Activated CD8-positive, alpha-beta T cell treated with anti-CD3 and anti-CD28 coated beads, Interleukin-2, amount 10 ng/mL, durations not matched to agents 7 days and 5 days (primary cell): ENCODE measurements around the gene HNRNPM. TPM values are rescaled to one million over a fixed set of nuclear protein-coding genes. Genes with fewer than 3 reads are reported as not detected.

Experiments
- ATAC-seq: fragments of 150-1000 bp; cut with Tn5 transposase; one replicate; pipeline ENCODE4 v1.10.0; 2021; ENCODE audit warnings: moderate library complexity
- CTCF ChIA-PET: fragments of 350-600 bp; sonication (Branson Sonifier 250); formaldehyde crosslinking; loops from one replicate; lab custom pipeline; 2021; ENCODE audit warnings: antibody characterized with exemption; lab: Charles Lee
- POLR2A ChIA-PET: fragments of 350-600 bp; sonication (Branson Sonifier 250); formaldehyde crosslinking; loops from one replicate; lab custom pipeline; 2021; ENCODE audit warnings: antibody characterized with exemption; lab: Charles Lee
- DNase-seq: peaks from one replicate; pipeline ENCODE4 v3.0.0-alpha.2; 2020
- H3K27ac Mint-ChIP-seq: one replicate; pipeline ENCODE4 v1.8.0; 2021; ENCODE audit warnings: mild to moderate bottlenecking, mixed read lengths
- H3K27me3 Mint-ChIP-seq: one replicate; pipeline ENCODE4 v1.8.0; 2021; ENCODE audit warnings: low read depth, mixed read lengths
- H3K36me3 Mint-ChIP-seq: one replicate; pipeline ENCODE4 v1.8.0; 2021; ENCODE audit warnings: low read depth, mixed read lengths
- H3K4me1 Mint-ChIP-seq: one replicate; pipeline ENCODE4 v1.8.0; 2021; ENCODE audit warnings: low read depth, mixed read lengths
- H3K4me3 Mint-ChIP-seq: one replicate; pipeline ENCODE4 v1.8.0; 2021; ENCODE audit warnings: mild to moderate bottlenecking, mixed read lengths
- H3K9me3 Mint-ChIP-seq: one replicate; pipeline ENCODE4 v1.8.0; 2022; ENCODE audit warnings: mixed read lengths; ENCODE audit not compliant: insufficient read depth
- total RNA-seq, 2 experiments: library from RNA; stranded (reverse); gene quantifications; one replicate each; pipeline ENCODE4 v1.2.3, GENCODE V29; 2021

Gene HNRNPM
- total RNA-seq, 2 experiments from 2014 or later: 283 to 291 TPM

- POLR2A ChIA-PET: interaction anchor here (1.0 kb wide), 1 partner anchor 40 kb away, joined by 3 read pairs; no protein-coding TSS in a partner anchor
These were observed 84.7 kb downstream of the HNRNPM start for GRCh38 chr19:8529369-8530006.

GRCh38 chr19:8530061-8530679 is 85.4 kb downstream of the HNRNPM start:
- ATAC-seq (no peak), DNase-seq (no peak)
- ChIA-PET CTCF (interaction anchor here (1.3 to 1.5 kb wide), 2 partner anchors 48 to 49 kb away, joined by 3 read pairs; no protein-coding TSS in a partner anchor), POLR2A (interaction anchor here (0.6 to 1.0 kb wide), 2 partner anchors 39 to 48 kb away, joined by 3 read pairs; no protein-coding TSS in a partner anchor)
- H3K27ac Mint-ChIP-seq: no peak overlapping the region
- H3K4me1 Mint-ChIP-seq: no peaks in the 10 kb centered on the region
- H3K9me3 Mint-ChIP-seq: no peaks in the 10 kb centered on the region
- H3K27me3 Mint-ChIP-seq: no peaks in the 10 kb centered on the region
- no peak overlapping the region for H3K4me3 Mint-ChIP-seq
- H3K36me3 Mint-ChIP-seq: peaks cover 59% of the 10 kb centered on the region

More at GRCh38 chr19:8529369-8530006, 84.7 kb downstream of the HNRNPM start:
- CTCF ChIA-PET: interaction anchor here (2.6 kb wide), 1 partner anchor 49 kb away, joined by 11 read pairs; the partner anchor contains the start of gene MYO1F
- ATAC-seq (no peak), DNase-seq (no peak)
- no peaks in the 10 kb centered on the region for H3K9me3 Mint-ChIP-seq
- H3K27me3 Mint-ChIP-seq: no peaks in the 10 kb centered on the region
- peaks cover 61% of the 10 kb centered on the region for H3K36me3 Mint-ChIP-seq
- H3K4me1 Mint-ChIP-seq: no peaks in the 10 kb centered on the region
- H3K4me3 Mint-ChIP-seq: no peak overlapping the region
- H3K27ac Mint-ChIP-seq: no peak overlapping the region

GRCh38 chr19:8531470-8531869 is 86.7 kb downstream of the HNRNPM start:
- Mint-ChIP-seq H3K4me1 (no peaks in the 10 kb centered on the region), H3K36me3 (peaks cover 69% of the 10 kb centered on the region), H3K27me3 (no peaks in the 10 kb centered on the region), H3K9me3 (no peaks in the 10 kb centered on the region), H3K27ac (no peak overlapping the region), H3K4me3 (no peak overlapping the region)
- ATAC-seq (no peak), DNase-seq (no peak)
- ChIA-PET CTCF (interaction anchor here (1.3 to 1.5 kb wide), 2 partner anchors 47 to 48 kb away, joined by 3 read pairs; no protein-coding TSS in a partner anchor), POLR2A (interaction anchor here (0.5 to 0.6 kb wide), 3 partner anchors 10 to 86 kb away, joined by 3 to 5 read pairs (median 4); partner anchors contain the start of gene ZNF414)

- no peak for DNase-seq
- no peaks in the 10 kb centered on the region for H3K9me3 Mint-ChIP-seq
- ChIA-PET POLR2A (no interaction called here), CTCF (no interaction called here)
- no peaks in the 10 kb centered on the region for H3K4me1 Mint-ChIP-seq
- no peak for ATAC-seq
- no peaks in the 10 kb centered on the region for H3K27me3 Mint-ChIP-seq
- no peak overlapping the region for H3K4me3 Mint-ChIP-seq
- no peak overlapping the region for H3K27ac Mint-ChIP-seq
- peaks cover 69% of the 10 kb centered on the region for H3K36me3 Mint-ChIP-seq
These were observed 87.5 kb downstream of the HNRNPM start for GRCh38 chr19:8532225-8532624.

GRCh38 chr19:8536282-8536681 is 91.5 kb downstream of the HNRNPM start:
- Mint-ChIP-seq H3K4me1 (no peaks in the 10 kb centered on the region), H3K27ac (peak overlapping the region; percentile 13), H3K4me3 (no peak overlapping the region), H3K27me3 (no peaks in the 10 kb centered on the region), H3K36me3 (peaks cover 51% of the 10 kb centered on the region), H3K9me3 (no peaks in the 10 kb centered on the region)
- no peak for DNase-seq
- CTCF ChIA-PET: no interaction called here
- POLR2A ChIA-PET: no interaction called here
- ATAC-seq: no peak

GRCh38 chr19:8537099-8537498 is 92.3 kb downstream of the HNRNPM start:
- no peak for ATAC-seq
- peaks cover 48% of the 10 kb centered on the region for H3K36me3 Mint-ChIP-seq
- POLR2A ChIA-PET: interaction anchor here (0.8 kb wide), 1 partner anchor 24 kb away, joined by 3 read pairs; the partner anchor contains the start of gene ZNF414
- H3K4me3 Mint-ChIP-seq: no peak overlapping the region
- H3K4me1 Mint-ChIP-seq: no peaks in the 10 kb centered on the region
- DNase-seq: no peak
- H3K27me3 Mint-ChIP-seq: no peaks in the 10 kb centered on the region
- no peak overlapping the region for H3K27ac Mint-ChIP-seq
- CTCF ChIA-PET: no interaction called here
- H3K9me3 Mint-ChIP-seq: no peaks in the 10 kb centered on the region

Other genes starting within 250 kb of the HNRNPM start
- gene CERS4, start 235.6 kb upstream of the HNRNPM start, total RNA-seq: 10 to 100 TPM; 27.7 to 28.1 TPM
- gene CD320, start 136.6 kb upstream of the HNRNPM start, total RNA-seq: 10 to 100 TPM; 54.6 to 55.0 TPM
- gene NDUFA7, start 123.6 kb upstream of the HNRNPM start, total RNA-seq: 10 to 100 TPM; 56.0 to 63.8 TPM
- gene RPS28, start 123.5 kb upstream of the HNRNPM start, total RNA-seq: 1,000 to 10,000 TPM; 1,476 to 1,561 TPM
- gene KANK3, start 101.7 kb upstream of the HNRNPM start, total RNA-seq: 1 to 10 TPM; 3.4 to 3.5 TPM
- not detected for gene ANGPTL4, start 80.8 kb upstream of the HNRNPM start, total RNA-seq
- gene RAB11B, start 54.6 kb upstream of the HNRNPM start, total RNA-seq: 10 to 100 TPM; 92.4 to 92.7 TPM
- gene MARCHF2, start 31.7 kb upstream of the HNRNPM start, total RNA-seq: 10 to 100 TPM; 26.8 to 28.1 TPM
- 1 to 10 TPM; 2.3 to 2.7 TPM for gene PRAM1, start 57.7 kb downstream of the HNRNPM start, total RNA-seq
- gene ZNF414, start 69.2 kb downstream of the HNRNPM start, total RNA-seq: 10 to 100 TPM; 28.7 to 36.2 TPM
- 100 to 1,000 TPM; 254 to 266 TPM for gene MYO1F, start 132.5 kb downstream of the HNRNPM start, total RNA-seq
- 1 to 10 TPM; 3.6 to 4.9 TPM for gene ADAMTS10, start 165.7 kb downstream of the HNRNPM start, total RNA-seq
- gene NFILZ, start 185.7 kb downstream of the HNRNPM start, total RNA-seq: not detected